Stomach (tissue), 4 donors: ENCODE data around the gene CISH.

Experiments used
- POLR2A ChIP-seq, 4 donors: fragments of 450-650 bp; IDR thresholded peaks; one replicate each; pipeline ENCODE4 v1.6.1; 2016; ENCODE audit warnings: antibody characterized with exemption in 4 of 4, control low read depth in 2 of 4, mild to moderate bottlenecking in 1 of 4, moderate library complexity in 1 of 4
- POLR2AphosphoS5 ChIP-seq, 3 donors: sonication (generic); formaldehyde crosslinking; IDR thresholded peaks; one replicate each; pipeline ENCODE4 v1.6.1; 2016; ENCODE audit warnings: antibody characterized with exemption in 3 of 3
- TF ChIP-seq, protein P1 (sequence below), 7 experiments: fragments of 450-650 bp in 4 of 7; fragments of 200-600 bp in 3 of 7; sonication (generic) in 3 of 7; IDR thresholded peaks; one replicate each; pipeline ENCODE4 v1.5.1; 2016 to 2019; ENCODE audit warnings: antibody characterized with exemption in 7 of 7, control low read depth in 2 of 7, mild to moderate bottlenecking in 1 of 7

DNA sequence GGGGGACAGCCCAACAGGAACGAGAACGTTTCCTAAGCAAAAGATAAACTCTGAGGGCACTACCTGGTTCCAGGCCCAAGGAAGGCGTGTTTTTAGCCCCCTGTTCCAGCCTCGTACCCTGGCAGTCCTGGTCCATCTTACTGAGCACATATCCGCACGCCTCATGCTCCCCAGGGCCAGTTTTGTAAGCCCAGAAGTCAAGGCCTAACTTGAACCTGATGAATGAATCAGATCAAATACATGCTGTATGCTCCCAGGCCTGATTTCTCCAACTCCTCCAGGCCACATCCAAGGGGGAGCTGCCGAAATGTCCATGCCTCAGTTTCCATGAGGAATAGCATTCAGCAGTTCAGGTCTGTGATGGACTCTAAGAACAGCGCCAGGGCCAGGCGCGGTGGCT, 48.8 kb upstream of the CISH start:
- TF ChIP-seq, protein P1, sequence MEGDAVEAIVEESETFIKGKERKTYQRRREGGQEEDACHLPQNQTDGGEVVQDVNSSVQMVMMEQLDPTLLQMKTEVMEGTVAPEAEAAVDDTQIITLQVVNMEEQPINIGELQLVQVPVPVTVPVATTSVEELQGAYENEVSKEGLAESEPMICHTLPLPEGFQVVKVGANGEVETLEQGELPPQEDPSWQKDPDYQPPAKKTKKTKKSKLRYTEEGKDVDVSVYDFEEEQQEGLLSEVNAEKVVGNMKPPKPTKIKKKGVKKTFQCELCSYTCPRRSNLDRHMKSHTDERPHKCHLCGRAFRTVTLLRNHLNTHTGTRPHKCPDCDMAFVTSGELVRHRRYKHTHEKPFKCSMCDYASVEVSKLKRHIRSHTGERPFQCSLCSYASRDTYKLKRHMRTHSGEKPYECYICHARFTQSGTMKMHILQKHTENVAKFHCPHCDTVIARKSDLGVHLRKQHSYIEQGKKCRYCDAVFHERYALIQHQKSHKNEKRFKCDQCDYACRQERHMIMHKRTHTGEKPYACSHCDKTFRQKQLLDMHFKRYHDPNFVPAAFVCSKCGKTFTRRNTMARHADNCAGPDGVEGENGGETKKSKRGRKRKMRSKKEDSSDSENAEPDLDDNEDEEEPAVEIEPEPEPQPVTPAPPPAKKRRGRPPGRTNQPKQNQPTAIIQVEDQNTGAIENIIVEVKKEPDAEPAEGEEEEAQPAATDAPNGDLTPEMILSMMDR (IDR thresholded peaks at IDR 0.05) = no peak
- no peak for TF ChIP-seq POLR2A (IDR thresholded peaks at IDR 0.05)
- no peak for TF ChIP-seq POLR2AphosphoS5 (IDR thresholded peaks at IDR 0.05)
